Astrocyte of the spinal cord (primary cell): Measurements from ENCODE around the gene PRR36.

Experiments
- DNase-seq: peaks from one replicate; pipeline ENCODE4 v3.0.0; 2011; ENCODE audit warnings: low read depth, low spot score
- H3K4me3 ChIP-seq: 2 replicates; pipeline ENCODE4 v1.5.1; 2011; ENCODE audit warnings: low read depth, mild to moderate bottlenecking, low read length, moderate library complexity
- CTCF ChIP-seq: IDR thresholded peaks from 2 replicates; pipeline ENCODE4 v1.5.1; 2012; ENCODE audit warnings: low read depth, mild to moderate bottlenecking, low read length, inconsistent platforms
- in situ Hi-C: cut with HindIII; loops from 2 replicates; pipeline ENCODE4 v1.10.0; 2017; ENCODE audit warnings: low sequenced_read_pairs

PRR36 gene

DNA sequence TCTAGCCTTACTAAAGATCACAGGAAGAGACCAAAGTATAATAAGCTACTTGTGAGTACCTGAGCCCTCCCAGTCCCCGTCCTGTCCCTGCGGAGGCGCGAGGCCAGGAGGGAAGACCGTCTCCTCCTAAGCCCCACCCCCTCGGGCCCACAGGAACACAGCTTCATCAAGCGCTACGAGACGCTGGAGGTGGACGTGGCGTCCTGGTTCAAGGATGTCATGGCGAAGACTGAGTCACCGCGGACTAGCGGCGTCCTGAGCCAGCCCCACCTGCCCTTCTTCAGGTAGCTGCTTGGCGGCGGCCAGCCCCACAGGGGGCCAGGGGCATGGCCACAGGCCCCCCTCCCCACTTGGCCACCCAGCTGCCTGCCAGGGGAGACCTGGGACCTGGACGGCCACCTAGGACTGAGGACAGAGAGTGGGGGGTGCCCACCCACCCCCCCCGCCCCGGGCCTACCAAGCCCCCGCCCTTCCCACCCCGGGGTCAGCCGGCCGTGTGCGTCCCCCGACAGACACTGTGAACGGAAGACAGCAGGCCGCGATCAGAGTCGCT lies 38.0 kb upstream of the PRR36 start:
- H3K4me3 ChIP-seq: no peak overlapping the region
- in situ Hi-C loops: no loop called here
- DNase-seq: no peak
- TF ChIP-seq CTCF: no peak

GRCh38 chr19:7911508-7912143 lies 37.4 kb upstream of the PRR36 start:
- TF ChIP-seq CTCF: no peak
- in situ Hi-C loops: no loop called here

GRCh38 chr19:7910321-7911161 lies 36.4 kb upstream of the PRR36 start:
- no peak for DNase-seq
- in situ Hi-C loops: no loop called here
- H3K4me3 ChIP-seq: no peak overlapping the region
- no peak for TF ChIP-seq CTCF

More at GRCh38 chr19:7911508-7912143, 37.4 kb upstream of the PRR36 start:
- DNase-seq: no peak
- H3K4me3 ChIP-seq: no peak overlapping the region

GRCh38 chr19:7909471-7910067 lies 35.4 kb upstream of the PRR36 start:
- H3K4me3 ChIP-seq: no peak overlapping the region
- DNase-seq: no peak
- in situ Hi-C loops: no loop called here
- no peak for TF ChIP-seq CTCF

DNA sequence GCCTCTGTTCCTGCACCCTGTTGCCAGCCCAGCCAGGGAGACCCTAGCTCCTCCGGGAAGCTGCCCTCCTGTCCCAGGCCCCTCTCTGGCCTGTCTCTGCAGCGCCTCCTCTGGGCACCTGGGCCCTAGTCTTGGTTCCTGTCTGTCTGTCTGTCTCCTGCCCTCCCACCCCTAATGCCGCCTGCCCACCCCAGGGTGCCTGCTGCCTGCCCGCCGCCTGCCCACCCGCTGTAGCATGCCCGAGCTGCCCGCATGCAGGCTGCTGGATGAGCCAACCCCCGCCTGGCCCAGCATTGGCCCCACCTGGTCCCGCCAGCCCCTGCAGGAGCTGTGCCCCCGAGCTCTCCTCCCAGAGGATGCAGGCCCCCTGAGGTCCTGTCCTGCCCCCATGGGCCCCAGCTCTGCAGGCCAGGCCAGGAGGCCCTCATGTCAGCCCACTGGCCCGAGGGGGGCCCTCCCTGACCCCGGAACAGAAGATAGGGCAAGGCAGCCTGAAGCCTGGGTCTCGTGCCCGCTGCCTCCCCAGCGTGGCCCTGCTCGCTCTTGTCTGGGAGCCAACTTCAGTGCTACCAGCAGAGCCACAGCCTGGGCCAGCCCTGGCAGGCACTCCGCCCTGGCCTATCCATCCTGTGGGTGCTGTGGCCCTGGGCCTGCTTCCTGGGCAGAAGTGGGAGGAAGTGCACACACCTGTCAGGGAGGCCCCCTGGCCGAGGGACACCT lies 34.7 kb upstream of the PRR36 start:
- no peak for TF ChIP-seq CTCF
- no peak overlapping the region for H3K4me3 ChIP-seq
- DNase-seq: no peak
- in situ Hi-C loops: no loop called here

- no peak overlapping the region for H3K4me3 ChIP-seq
- in situ Hi-C loops: no loop called here
- DNase-seq: no peak
- TF ChIP-seq CTCF: no peak
These were observed 34.0 kb upstream of the PRR36 start for GRCh38 chr19:7908078-7908699.
